H1 (cell line): ENCODE results near the gene LRP8. TPM values are rescaled to one million over a fixed set of nuclear protein-coding genes. Genes with fewer than 3 reads are reported as not detected.
A peak's percentile ranks its signal among the peaks of the same experiment; 100 is the strongest.

Source experiments
- CTCF ChIA-PET: fragments of 300-600 bp; sonication (Branson Sonifier 250); formaldehyde crosslinking; loops from one replicate; lab custom pipeline; 2021; ENCODE audit not compliant: partially characterized antibody; lab: Charles Lee
- POLR2A ChIA-PET: fragments of 300-600 bp; sonication (Branson Sonifier 250); formaldehyde crosslinking; loops from one replicate; lab custom pipeline; 2021; ENCODE audit warnings: inconsistent platforms; ENCODE audit not compliant: partially characterized antibody; lab: Charles Lee
- DNase-seq, 2 experiments: peaks; one replicate each; pipeline versions ENCODE4 v3.0.0 to v3.0.0-alpha.2; 2010 to 2022; ENCODE audit warnings: low spot score in 2 of 2, low read depth in 1 of 2, mixed read lengths in 1 of 2
- FAIRE-seq: peaks from 2 replicates; lab custom pipeline; 2011; peaks lifted over from hg19 to GRCh38; lab: Jason Lieb, UNC
- H2AFZ ChIP-seq: 2 replicates; pipeline ENCODE4 v1.8.1; 2012; ENCODE audit warnings: low read length, inconsistent platforms
- H2AK5ac ChIP-seq: 2 replicates; pipeline ENCODE4 v1.6.1; 2013; ENCODE audit warnings: low read depth, low read length
- H2BK120ac ChIP-seq: replicated peaks from 2 replicates; pipeline ENCODE3; 2013; ENCODE audit warnings: low read depth, low read length, inconsistent platforms
- H2BK12ac ChIP-seq: 2 replicates; pipeline ENCODE4 v1.6.1; 2013; ENCODE audit warnings: low read depth, low read length
- H2BK15ac ChIP-seq: 2 replicates; pipeline ENCODE4 v1.6.1; 2013; ENCODE audit warnings: low read length
- H2BK20ac ChIP-seq: 2 replicates; pipeline ENCODE4 v1.6.1; 2013; ENCODE audit warnings: low read length
- H2BK5ac ChIP-seq: 2 replicates; pipeline ENCODE4 v1.6.1; 2013; ENCODE audit warnings: low read depth, low read length
- H3K14ac ChIP-seq: 2 replicates; pipeline ENCODE4 v1.6.1; 2013; ENCODE audit warnings: inconsistent platforms; ENCODE audit not compliant: insufficient read length
- H3K18ac ChIP-seq: 2 replicates; pipeline ENCODE4 v1.6.1; 2013; ENCODE audit warnings: low read length; ENCODE audit errors: extremely low read depth
- H3K23ac ChIP-seq: 2 replicates; pipeline ENCODE4 v1.6.1; 2013; ENCODE audit warnings: inconsistent platforms; ENCODE audit not compliant: insufficient read length
- H3K23me2 ChIP-seq: 2 replicates; pipeline ENCODE4 v1.6.1; 2013; ENCODE audit warnings: low read depth, low read length
- H3K27ac ChIP-seq: 2 replicates; pipeline ENCODE4 v1.6.1; 2011; ENCODE audit warnings: low read depth, low read length, inconsistent platforms
- H3K27me3 ChIP-seq, 4 experiments: replicated peaks in 1 of 4; 1 replicate in 1 of 4; 2 replicates in 3 of 4; pipeline versions ENCODE4 v1.6.1 to v1.8.1; 2011 to 2013; ENCODE audit warnings: low read length in 3 of 4, mild to moderate bottlenecking in 3 of 4, inconsistent platforms in 2 of 4, mixed read lengths in 2 of 4, moderate library complexity in 1 of 4; ENCODE audit not compliant: control insufficient read depth in 3 of 4, insufficient read depth in 3 of 4; ENCODE audit errors: extremely low read depth in 1 of 4
- H3K36me3 ChIP-seq, 4 experiments: 2 replicates each; pipeline versions ENCODE4 v1.6.1 to v1.8.1; 2011 to 2013; ENCODE audit warnings: mild to moderate bottlenecking in 4 of 4, low read length in 3 of 4, moderate library complexity in 2 of 4, control low read depth in 1 of 4, inconsistent platforms in 1 of 4; ENCODE audit not compliant: insufficient read depth in 4 of 4, control insufficient read depth in 2 of 4
- H3K4ac ChIP-seq: replicated peaks from 2 replicates; pipeline ENCODE3; 2013; ENCODE audit warnings: low read length, low read depth, mixed read lengths, inconsistent platforms; ENCODE audit not compliant: insufficient read length
- H3K4me1 ChIP-seq, 4 experiments: replicated peaks in 1 of 4; 1 replicate in 1 of 4; 2 replicates in 3 of 4; pipeline versions ENCODE4 v1.6.1 to v1.8.1; 2011 to 2013; ENCODE audit warnings: low read length in 3 of 4, inconsistent platforms in 2 of 4, mixed read lengths in 1 of 4; ENCODE audit not compliant: insufficient read depth in 4 of 4, control insufficient read depth in 3 of 4
- H3K4me2 ChIP-seq, 2 experiments: 2 replicates each; pipeline versions ENCODE4 v1.6.1 to v1.8.1; 2011 to 2013; ENCODE audit warnings: low read depth in 2 of 2, low read length in 2 of 2, control low read depth in 1 of 2, inconsistent platforms in 1 of 2, mild to moderate bottlenecking in 1 of 2; ENCODE audit not compliant: insufficient read depth in 1 of 2
- H3K4me3 ChIP-seq, 4 experiments: fragments of 200-600, 300-600 bp in 1 of 4; sonication (generic), shearing (Covaris generic), sonication (Bioruptor Twin) in 1 of 4; 2 replicates each; pipeline versions ENCODE4 v1.5.1 to v1.8.1; 2011 to 2016; ENCODE audit warnings: low read length in 4 of 4, low read depth in 3 of 4, control low read depth in 2 of 4, inconsistent platforms in 2 of 4, mild to moderate bottlenecking in 2 of 4, mixed read lengths in 1 of 4, moderate library complexity in 1 of 4; ENCODE audit not compliant: insufficient read depth in 2 of 4; ENCODE audit errors: extremely low read depth in 1 of 4
- H3K56ac ChIP-seq: replicated peaks from 2 replicates; pipeline ENCODE3; 2013; ENCODE audit warnings: low read depth, mild to moderate bottlenecking, mixed read lengths, low read length, inconsistent platforms; ENCODE audit not compliant: insufficient read length
- H3K79me1 ChIP-seq: 2 replicates; pipeline ENCODE4 v1.6.1; 2013; ENCODE audit warnings: low read depth, low read length, control low read depth
- H3K79me2 ChIP-seq, 2 experiments: 2 replicates each; pipeline versions ENCODE4 v1.6.1 to v1.8.1; 2012 to 2013; ENCODE audit warnings: low read length in 2 of 2, mild to moderate bottlenecking in 2 of 2, inconsistent platforms in 1 of 2; ENCODE audit not compliant: insufficient read depth in 2 of 2, control insufficient read depth in 1 of 2
- H3K9ac ChIP-seq, 4 experiments: replicated peaks in 1 of 4; 1 replicate in 1 of 4; 2 replicates in 3 of 4; pipeline versions ENCODE4 v1.6.1 to v1.8.1; 2011 to 2013; ENCODE audit warnings: low read depth in 3 of 4, low read length in 3 of 4, control low read depth in 2 of 4, mild to moderate bottlenecking in 2 of 4, moderate library complexity in 2 of 4, inconsistent platforms in 1 of 4; ENCODE audit errors: extremely low read depth in 1 of 4
- H3K9me3 ChIP-seq, 2 experiments: 2 replicates each; pipeline versions ENCODE4 v1.6.1 to v1.8.1; 2012 to 2013; ENCODE audit warnings: mild to moderate bottlenecking in 2 of 2, moderate library complexity in 2 of 2, control low read depth in 1 of 2, inconsistent platforms in 1 of 2, low read depth in 1 of 2, low read length in 1 of 2, mixed read lengths in 1 of 2; ENCODE audit not compliant: insufficient read depth in 2 of 2
- H4K20me1 ChIP-seq, 2 experiments: replicated peaks in 1 of 2; 2 replicates each; pipeline versions ENCODE3 to v1.8.1; 2011 to 2013; ENCODE audit warnings: inconsistent platforms in 2 of 2, low read length in 2 of 2, mild to moderate bottlenecking in 1 of 2; ENCODE audit not compliant: insufficient read depth in 2 of 2, control insufficient read depth in 1 of 2
- H4K5ac ChIP-seq: 2 replicates; pipeline ENCODE4 v1.6.1; 2013; ENCODE audit warnings: low read length, low read depth, mixed read lengths, inconsistent platforms; ENCODE audit not compliant: insufficient read length
- H4K8ac ChIP-seq: 2 replicates; pipeline ENCODE4 v1.8.0; 2013; ENCODE audit warnings: mild to moderate bottlenecking, moderate library complexity, low read length, inconsistent platforms; ENCODE audit not compliant: insufficient read depth; ENCODE audit errors: extremely low read depth
- H4K91ac ChIP-seq: replicated peaks from 2 replicates; pipeline ENCODE3; 2013; ENCODE audit warnings: low read length, mixed read lengths, inconsistent platforms; ENCODE audit not compliant: insufficient read length
- CBX5 ChIP-seq: fragments of 300-800, 300-1000 bp; sonication (generic); IDR thresholded peaks from 2 replicates; pipeline ENCODE4 v1.7.1; 2016; ENCODE audit warnings: antibody characterized with exemption, low read length, low read depth
- CHD2 ChIP-seq: IDR thresholded peaks from 2 replicates; pipeline ENCODE4 v1.6.1; 2012; ENCODE audit warnings: low read length, improper control_type of control experiment
- CREB1 ChIP-seq: IDR thresholded peaks from 2 replicates; pipeline ENCODE4 v1.6.1; 2012; ENCODE audit warnings: inconsistent platforms
- CTCF ChIP-seq, 3 experiments: IDR thresholded peaks; 1 replicate in 2 of 3; 2 replicates in 1 of 3; pipeline versions ENCODE4 v1.5.1 to v1.6.1; 2011; ENCODE audit warnings: low read length in 3 of 3, mild to moderate bottlenecking in 3 of 3, inconsistent platforms in 2 of 3, low read depth in 1 of 3, moderate library complexity in 1 of 3; ENCODE audit not compliant: insufficient read depth in 1 of 3; ENCODE audit errors: control extremely low read depth in 1 of 3
- EZH2 ChIP-seq: fragments of 200-600 bp; sonication (generic); IDR thresholded peaks from 2 replicates; pipeline ENCODE4 v1.7.1; 2012; ENCODE audit warnings: low read depth, mild to moderate bottlenecking, moderate library complexity, low read length, inconsistent platforms; ENCODE audit not compliant: severe bottlenecking
- MAX ChIP-seq: IDR thresholded peaks from 2 replicates; pipeline ENCODE4 v1.6.1; 2012; ENCODE audit warnings: inconsistent platforms
- POLR2AphosphoS5 ChIP-seq: IDR thresholded peaks from 2 replicates; pipeline ENCODE4 v1.6.1; 2011; ENCODE audit warnings: low read depth, low read length
- RBBP5 ChIP-seq: IDR thresholded peaks from 2 replicates; pipeline ENCODE4 v1.7.1; 2012; ENCODE audit warnings: low read depth, mild to moderate bottlenecking, inconsistent platforms, low read length, moderate library complexity, borderline replicate concordance
- SAP30 ChIP-seq: fragments of 300-600 bp; sonication (generic); IDR thresholded peaks from 2 replicates; pipeline ENCODE4 v1.7.1; 2012; ENCODE audit warnings: low read length, moderate library complexity, mild to moderate bottlenecking, inconsistent platforms; ENCODE audit not compliant: insufficient read depth, insufficient replicate concordance
- SP2 ChIP-seq: IDR thresholded peaks from 2 replicates; pipeline ENCODE4 v1.6.1; 2012; ENCODE audit warnings: mild to moderate bottlenecking, low read length, inconsistent platforms
- TAF1 ChIP-seq: IDR thresholded peaks from 2 replicates; pipeline ENCODE4 v1.6.1; 2011; ENCODE audit warnings: mild to moderate bottlenecking, low read depth, low read length
- YY1 ChIP-seq: IDR thresholded peaks from 2 replicates; pipeline ENCODE4 v1.6.1; 2011; ENCODE audit warnings: low read depth, mild to moderate bottlenecking, low read length
- WGBS, 2 experiments: shearing (Covaris generic) in 1 of 2; methylation state at CpG; one replicate each; pipeline versions ENCODE4 v1.1.6 to v1.1.7; 2013 to 2015; ENCODE audit warnings: low lambda C conversion rate in 2 of 2, mixed read lengths in 2 of 2, inconsistent platforms in 1 of 2, low coverage in 1 of 2, missing lambda C conversion rate in 1 of 2; ENCODE audit not compliant: insufficient replicate concordance in 2 of 2, insufficient coverage in 1 of 2, insufficient read length in 1 of 2; ENCODE audit errors: extremely low coverage in 1 of 2, missing lambda C conversion rate in 1 of 2; 5-methylcytosine and 5-hydroxymethylcytosine counted together
- polyA plus RNA-seq, 7 experiments: library from polyadenylated mRNA; depleted of rRNA in 3 of 7; stranded (reverse) in 5 of 7; unstranded in 2 of 7; fragments of >200 nt in 5 of 7; fragments of 200-250 nt in 2 of 7; gene quantifications; 1 replicate in 5 of 7; 2 replicates in 1 of 7; 4 replicates in 1 of 7; pipeline versions ENCODE4 v1.2.1 to v1.2.3, GENCODE V29; 2011 to 2013; ENCODE audit warnings: missing spikeins in 2 of 7, mixed read lengths in 2 of 7
- total RNA-seq: library from RNA; stranded (reverse); fragmentation: NEBNext Ultra II Directional; extraction: Animal tissue kit (Norgen Biotek cat#: 25700); gene quantifications from 2 replicates; pipeline ENCODE4 v1.2.1, GENCODE V29; 2021

Gene LRP8
- total and polyA plus RNA-seq, 2 of the 8 experiments (the other 6 are each of a cell fraction or from before 2014, with no cell fraction given): 63.2 to 66.4 TPM

GRCh38 chr1:53332186-53332564, 4.3 kb upstream of the LRP8 start:
- no peak for FAIRE-seq
- DNase-seq: peak in 1 of 2 experiments; percentile 26
- Histone ChIP-seq H4K8ac (no peak overlapping the region), H2AK5ac (no peak overlapping the region), H3K4ac (no peak overlapping the region), H3K36me3 (no peaks in the 10 kb centered on the region), H3K79me1 (no peaks in the 10 kb centered on the region), H3K9ac (no peak overlapping the region), H3K9me3 (no peaks in the 10 kb centered on the region), H3K4me2 (no peak overlapping the region), H4K20me1 (no peaks in the 10 kb centered on the region), H3K56ac (no peak overlapping the region), H2AFZ (no peak overlapping the region), H3K4me3 (no peak overlapping the region), H3K14ac (no peak overlapping the region), H3K23me2 (peaks cover 6% of the 10 kb centered on the region; the same call in 1 of the 2 replicates), H4K91ac (no peak overlapping the region), H3K27ac (no peak overlapping the region), H2BK12ac (no peak overlapping the region), H2BK20ac (no peak overlapping the region), H3K23ac (no peak overlapping the region), H4K5ac (no peak overlapping the region), H2BK5ac (no peak overlapping the region), H3K4me1 (peaks cover 0 to 5% (median 3%) of the 10 kb centered on the region in 4 experiments; a peak in 3 of 7 replicates), H2BK120ac (no peak overlapping the region), H3K79me2 (no peaks in the 10 kb centered on the region), H2BK15ac (no peak overlapping the region), H3K27me3 (no peaks in the 10 kb centered on the region; a peak in 1 of 7 replicates), H3K18ac (no peak overlapping the region)
- WGBS, 2 experiments: 83% methylated on average over 3 of the region's 3 CpGs; no CpG with 5 or more reads in 1 of the 2 experiments
- POLR2A ChIA-PET: interaction anchor here (0.9 kb wide), 1 partner anchor 11 kb away, joined by 3 read pairs; no protein-coding TSS in a partner anchor
- CTCF ChIA-PET: interaction anchor here (1.3 to 3.0 kb wide), 5 partner anchors 8 to 61 kb away, joined by 4 to 8 read pairs (median 6); no protein-coding TSS in a partner anchor
- no peak for TF ChIP-seq MAX
- TF ChIP-seq CBX5: no peak
- no peak for TF ChIP-seq CHD2
- no peak for TF ChIP-seq CREB1
- no peak for TF ChIP-seq RBBP5
- TF ChIP-seq EZH2: no peak
- TF ChIP-seq POLR2AphosphoS5: no peak
- no peak for TF ChIP-seq SAP30
- no peak for TF ChIP-seq CTCF (IDR thresholded peaks at IDR 0.05; ENCODE audit: control extremely low read depth in 1 of 3, insufficient read depth in 1 of 3, low read depth in 1 of 3, low read length in 3 of 3)
- no peak for TF ChIP-seq YY1
- no peak for TF ChIP-seq TAF1
- no peak for TF ChIP-seq SP2
